ENCODE results near the gene CD248.
"Not testable (repeated sequence)": the region's sequence is repeated elsewhere in the genome, so short reads cannot be mapped to it uniquely, and the experiment has no call there.

CD248 gene, protein sequence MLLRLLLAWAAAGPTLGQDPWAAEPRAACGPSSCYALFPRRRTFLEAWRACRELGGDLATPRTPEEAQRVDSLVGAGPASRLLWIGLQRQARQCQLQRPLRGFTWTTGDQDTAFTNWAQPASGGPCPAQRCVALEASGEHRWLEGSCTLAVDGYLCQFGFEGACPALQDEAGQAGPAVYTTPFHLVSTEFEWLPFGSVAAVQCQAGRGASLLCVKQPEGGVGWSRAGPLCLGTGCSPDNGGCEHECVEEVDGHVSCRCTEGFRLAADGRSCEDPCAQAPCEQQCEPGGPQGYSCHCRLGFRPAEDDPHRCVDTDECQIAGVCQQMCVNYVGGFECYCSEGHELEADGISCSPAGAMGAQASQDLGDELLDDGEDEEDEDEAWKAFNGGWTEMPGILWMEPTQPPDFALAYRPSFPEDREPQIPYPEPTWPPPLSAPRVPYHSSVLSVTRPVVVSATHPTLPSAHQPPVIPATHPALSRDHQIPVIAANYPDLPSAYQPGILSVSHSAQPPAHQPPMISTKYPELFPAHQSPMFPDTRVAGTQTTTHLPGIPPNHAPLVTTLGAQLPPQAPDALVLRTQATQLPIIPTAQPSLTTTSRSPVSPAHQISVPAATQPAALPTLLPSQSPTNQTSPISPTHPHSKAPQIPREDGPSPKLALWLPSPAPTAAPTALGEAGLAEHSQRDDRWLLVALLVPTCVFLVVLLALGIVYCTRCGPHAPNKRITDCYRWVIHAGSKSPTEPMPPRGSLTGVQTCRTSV

DNA sequence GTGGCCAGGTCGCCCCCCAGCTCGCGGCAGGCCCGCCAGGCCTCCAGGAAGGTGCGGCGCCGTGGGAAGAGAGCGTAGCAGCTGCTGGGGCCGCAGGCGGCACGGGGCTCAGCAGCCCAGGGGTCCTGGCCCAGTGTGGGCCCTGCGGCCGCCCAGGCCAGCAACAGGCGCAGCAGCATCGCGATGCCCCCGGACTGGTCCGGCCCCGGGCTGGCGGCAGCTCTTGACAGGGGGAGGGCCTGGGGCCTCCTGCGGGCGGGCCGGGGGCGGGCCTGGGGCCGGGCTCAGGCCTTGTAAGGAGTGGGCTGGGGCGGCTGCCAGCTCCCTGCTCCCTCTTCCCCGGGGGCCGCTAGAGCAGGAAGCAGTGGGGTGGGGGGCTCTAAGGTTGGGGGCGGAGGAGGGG lies at the start of gene CD248:
CD248 (minus strand) TSS at position 196 of the 403 bp plus-strand sequence; CDS start at position 179, 17 bp downstream.
- no peak for DNase-seq (ENCODE audit: low spot score)

DNA sequence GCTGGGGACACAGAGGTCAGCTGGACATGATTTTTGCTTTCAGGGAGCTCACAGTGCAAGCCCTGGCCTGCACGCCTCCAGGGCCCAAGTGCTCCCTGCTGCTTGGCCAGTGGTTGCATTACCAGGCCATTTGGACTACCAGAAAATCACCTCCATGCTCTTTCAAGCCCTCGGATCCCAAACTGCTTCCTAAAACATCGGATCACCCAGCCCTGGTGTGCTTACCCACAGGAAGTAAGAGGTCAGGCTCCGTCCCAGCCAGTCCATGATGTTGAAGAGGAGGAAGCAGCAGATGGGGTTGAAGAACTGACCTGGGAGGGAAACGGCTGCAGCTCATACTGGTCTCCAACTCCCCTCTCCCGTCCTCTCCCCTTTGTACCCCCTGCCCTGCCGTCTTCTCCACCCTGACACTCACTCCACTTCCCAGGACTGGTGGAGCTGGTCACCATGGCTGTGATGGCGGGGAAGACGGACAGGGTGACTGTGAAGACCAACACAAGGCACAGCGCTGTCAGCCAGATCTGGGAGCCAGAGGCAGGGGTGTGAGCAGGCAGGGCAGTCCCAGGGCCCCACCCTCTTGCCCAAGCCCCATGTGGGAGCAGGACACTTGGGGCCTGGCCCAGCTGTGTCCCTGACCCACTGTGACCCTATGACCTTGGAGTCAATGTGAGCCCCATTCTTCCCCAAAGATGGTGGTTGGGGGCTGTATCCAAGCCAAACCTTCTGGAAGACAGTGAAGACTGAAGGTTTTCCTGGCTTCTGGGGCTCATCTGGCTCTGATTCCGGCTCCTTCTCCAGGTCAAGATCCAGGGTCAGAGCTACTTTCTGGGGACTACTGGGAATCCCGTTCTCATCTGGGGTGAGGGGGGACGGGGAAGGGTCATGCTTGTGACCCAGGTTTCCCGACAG lies 49.1 kb upstream of the CD248 start:
- DNase-seq (ENCODE audit: low spot score), result no peak

DNA sequence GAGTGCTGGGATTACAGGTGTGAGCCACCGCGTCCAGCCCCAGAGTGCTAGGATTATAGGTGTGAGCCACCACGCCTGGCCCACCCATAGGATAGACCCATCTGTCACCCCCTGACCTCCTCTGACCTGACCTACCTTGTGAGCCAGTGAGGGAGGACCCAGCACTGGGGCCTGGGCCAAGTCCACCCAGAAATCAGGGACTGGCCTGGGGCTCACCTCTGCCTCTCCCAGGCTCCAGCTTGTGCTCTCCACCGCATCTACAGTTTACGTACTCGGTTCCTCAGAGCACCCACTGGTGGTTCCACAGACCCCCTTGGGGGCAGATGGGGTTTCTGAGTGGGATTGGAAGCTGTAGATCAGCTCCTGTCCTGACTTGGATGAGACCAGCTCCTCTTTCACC lies 48.3 kb upstream of the CD248 start:
- no peak for DNase-seq (ENCODE audit: low spot score)

DNA sequence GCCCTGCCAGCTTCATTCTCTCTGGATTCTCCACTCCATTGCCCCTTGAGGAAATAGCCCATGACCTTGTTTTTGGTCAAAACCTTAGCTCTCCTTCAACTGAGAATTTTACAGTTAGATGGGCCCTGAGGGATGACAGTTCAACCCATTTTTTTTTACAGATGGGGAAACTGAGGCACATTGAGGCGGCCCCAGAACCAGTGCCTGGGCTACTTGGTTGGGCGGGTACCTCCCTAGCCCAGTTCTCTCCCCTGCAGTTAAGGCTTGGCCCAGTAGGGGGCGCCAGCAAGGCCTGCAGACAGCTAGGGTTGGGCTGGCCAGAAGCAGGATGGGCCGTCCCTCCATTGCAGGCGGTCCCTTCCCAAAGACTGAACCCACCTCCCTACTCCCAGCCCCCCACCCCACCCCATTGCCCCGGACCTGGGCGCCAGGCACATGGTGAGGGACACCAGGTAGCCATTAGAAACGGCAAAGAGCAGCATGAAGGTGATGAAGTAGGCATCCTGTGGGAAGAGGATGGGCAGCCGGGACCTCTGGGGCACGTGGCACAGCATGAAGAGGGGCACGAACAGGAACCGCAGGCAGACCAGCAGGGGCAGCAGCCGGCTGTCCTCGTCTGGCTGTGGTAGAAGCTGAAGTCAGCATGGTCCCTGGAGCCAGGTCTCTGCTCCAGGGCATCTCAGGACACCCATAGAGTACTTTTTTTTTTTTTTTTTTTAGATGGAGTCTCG lies 47.1 kb upstream of the CD248 start:
- DNase-seq (ENCODE audit: low spot score), result peak; percentile 88

DNA sequence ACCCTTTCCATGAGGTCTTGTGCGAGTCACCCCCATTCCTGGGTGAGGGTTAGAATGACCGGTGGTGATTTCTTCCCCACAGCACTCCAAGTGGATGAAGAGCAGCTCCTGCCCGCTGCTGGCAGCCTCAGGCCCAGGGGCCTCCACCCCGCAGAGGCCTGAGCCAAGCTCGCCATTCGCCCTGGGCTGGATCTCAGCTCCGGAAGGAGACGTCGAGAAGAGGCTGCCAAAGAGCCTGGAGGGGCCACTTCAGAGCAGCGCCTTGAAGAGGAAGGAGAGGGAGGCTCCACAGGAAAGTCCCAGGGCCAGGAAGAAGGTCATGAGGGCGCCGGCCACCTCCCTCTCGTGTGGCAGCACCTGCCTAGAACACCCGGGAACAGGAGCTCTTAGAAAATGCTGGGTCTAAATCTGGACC lies 46.4 kb upstream of the CD248 start:
- DNase-seq (ENCODE audit: low spot score), result no peak

DNA sequence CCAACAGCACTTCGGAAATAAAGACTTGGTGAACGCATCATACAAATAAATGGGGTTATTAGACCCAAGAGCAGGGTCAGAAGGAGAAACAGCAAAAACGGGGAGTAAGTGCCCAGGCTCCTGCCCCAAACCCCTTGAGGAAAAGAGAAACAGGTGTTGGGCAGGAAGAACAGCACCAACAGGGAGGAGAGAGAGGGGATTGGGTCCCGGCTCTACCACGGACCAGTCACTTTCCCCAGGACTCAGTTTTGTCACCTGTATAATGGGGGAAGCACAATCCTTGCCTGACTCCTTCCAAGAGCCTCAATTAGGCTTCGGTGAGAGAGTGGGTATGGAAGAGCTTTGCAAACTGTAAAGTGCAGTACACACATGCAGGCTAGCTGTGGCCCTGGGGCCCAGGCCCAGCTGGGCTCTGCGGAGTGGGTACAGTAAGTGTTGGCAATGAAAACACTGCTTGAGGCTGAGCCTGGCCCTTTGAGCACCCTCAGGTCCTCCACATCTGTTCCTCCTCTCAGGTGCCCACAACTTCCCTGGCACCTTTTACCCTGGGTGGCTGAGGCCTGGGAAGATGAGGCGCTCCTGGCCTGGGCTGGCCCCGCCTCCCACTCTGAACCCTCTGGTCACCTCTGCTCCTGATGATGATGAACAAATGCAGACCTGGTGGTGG lies 45.8 kb upstream of the CD248 start:
- no peak for DNase-seq (ENCODE audit: low spot score)

DNA sequence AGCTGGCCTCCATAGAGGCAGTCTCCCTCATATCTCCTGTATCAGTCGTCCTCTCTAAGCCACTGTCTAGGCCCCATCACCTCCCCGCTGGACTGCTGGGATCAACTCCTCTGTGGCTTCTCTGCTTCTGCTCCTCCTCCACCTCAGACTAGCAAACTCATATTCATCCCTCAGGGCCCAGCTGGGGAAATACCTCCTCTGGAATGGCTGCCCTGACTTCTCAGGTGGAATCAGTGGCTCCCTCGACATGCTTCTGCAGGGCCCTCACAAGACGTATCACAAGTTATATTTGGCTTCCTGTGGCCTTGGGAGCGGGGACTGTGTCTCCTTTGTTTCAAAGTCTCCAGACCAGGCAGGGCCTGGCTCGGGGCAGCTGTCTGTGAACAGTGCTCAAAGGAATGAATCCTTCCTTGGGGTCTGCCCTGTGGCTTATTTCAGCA lies 44.7 kb upstream of the CD248 start:
- no peak for DNase-seq (ENCODE audit: low spot score)

DNA sequence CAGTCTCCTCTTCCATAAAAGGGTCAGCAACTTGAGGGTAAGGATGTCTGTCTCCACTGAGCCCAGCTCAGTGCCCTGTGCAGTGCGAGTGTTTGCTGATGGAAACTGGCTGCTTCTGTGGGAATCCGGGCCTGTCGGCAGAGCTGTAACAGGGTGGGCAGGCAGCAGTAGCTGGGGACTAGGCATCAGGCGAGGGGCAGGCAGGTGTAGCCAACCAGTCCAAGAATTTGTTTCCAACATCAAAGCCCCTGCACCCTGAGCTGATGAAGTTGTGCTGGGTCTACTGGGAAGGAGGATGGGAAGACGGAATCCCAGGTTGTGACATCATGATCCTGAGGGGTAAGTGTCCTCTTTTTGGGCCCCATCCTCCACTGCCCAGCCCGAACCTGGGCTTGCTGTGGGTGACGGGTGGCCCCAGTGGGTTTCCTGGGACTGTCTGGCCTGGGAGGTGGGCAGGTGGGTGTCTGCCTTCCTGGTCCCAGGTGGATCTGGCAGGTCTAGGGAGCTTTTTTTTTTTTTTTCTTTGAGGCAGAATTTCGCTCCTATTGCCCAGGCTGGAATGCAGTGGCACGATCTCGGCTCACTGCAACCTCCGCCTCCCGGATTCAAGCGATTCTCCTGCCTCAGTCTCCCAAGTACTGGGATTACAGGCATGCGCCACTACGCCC lies 43.7 kb upstream of the CD248 start:
- DNase-seq (ENCODE audit: low spot score), result no peak

DNA sequence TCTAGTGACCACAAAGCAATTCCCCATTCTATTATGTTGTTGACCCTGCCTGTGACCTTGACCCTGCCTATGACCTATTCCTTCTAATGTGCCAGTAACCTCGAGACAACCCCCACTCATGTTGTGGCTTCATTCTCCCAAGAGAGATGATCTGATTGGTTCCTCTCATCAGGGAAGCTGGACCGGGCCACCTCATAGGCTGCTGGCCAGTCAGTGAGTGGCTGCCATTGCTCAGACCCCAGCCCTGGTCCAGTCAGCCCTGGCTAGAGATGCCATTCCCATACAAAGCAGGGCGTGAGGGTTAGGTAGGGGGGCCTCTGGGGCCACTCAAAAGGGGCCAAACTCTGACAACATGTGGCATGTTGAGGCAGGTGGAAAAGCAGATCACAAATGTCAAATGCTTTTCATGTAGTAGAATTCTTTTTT lies 42.8 kb upstream of the CD248 start:
- no peak for DNase-seq (ENCODE audit: low spot score)

DNA sequence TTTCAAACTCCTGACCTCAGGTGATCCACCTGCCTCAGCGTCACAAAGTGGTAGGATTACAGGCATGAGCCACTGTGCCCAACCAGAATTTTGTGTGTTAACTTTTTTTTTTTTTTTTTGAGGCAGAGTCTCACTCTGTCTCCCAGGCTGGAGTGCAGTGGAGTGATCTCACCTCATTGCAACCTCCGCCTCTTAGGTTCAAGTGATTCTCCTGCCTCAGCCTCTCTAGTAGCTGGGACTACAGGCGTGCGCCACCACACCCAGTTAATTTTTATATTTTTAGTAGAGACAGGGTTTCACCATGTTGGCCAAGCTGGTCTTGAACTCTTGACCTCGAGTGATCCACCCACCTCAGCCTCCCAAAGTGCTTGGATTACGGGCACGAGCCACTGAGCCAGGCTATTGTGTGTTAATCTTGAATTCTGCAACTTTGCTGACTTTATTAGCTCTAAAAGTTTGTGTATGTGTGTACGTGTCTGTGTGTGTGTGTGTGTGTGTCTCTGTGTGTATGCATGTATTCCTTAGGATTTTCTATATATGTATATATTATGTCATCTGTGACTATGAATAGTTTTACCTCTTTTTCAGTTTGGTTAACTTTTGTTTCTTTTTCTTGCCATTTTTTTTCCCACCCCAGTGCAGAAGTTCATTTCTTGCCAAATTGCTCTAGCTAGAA lies 33.9 kb upstream of the CD248 start:
- DNase-seq (ENCODE audit: low spot score), result not testable (repeated sequence)

DNA sequence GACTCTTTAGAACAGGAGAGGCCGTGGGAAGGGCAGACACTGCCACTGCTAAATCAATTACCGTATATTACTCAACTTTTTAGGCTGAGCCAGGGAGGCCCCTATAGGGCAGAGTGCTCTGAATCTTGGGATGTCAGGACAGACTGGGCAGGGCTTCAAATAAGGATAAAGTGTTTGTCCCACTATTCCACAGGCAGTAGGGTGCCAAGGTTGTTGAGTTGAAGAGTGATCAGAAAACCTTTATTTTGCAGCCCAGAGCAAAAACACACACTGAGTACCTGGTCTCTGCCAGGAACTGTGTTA lies 32.2 kb upstream of the CD248 start:
- DNase-seq (ENCODE audit: low spot score), result peak; percentile 37

DNA sequence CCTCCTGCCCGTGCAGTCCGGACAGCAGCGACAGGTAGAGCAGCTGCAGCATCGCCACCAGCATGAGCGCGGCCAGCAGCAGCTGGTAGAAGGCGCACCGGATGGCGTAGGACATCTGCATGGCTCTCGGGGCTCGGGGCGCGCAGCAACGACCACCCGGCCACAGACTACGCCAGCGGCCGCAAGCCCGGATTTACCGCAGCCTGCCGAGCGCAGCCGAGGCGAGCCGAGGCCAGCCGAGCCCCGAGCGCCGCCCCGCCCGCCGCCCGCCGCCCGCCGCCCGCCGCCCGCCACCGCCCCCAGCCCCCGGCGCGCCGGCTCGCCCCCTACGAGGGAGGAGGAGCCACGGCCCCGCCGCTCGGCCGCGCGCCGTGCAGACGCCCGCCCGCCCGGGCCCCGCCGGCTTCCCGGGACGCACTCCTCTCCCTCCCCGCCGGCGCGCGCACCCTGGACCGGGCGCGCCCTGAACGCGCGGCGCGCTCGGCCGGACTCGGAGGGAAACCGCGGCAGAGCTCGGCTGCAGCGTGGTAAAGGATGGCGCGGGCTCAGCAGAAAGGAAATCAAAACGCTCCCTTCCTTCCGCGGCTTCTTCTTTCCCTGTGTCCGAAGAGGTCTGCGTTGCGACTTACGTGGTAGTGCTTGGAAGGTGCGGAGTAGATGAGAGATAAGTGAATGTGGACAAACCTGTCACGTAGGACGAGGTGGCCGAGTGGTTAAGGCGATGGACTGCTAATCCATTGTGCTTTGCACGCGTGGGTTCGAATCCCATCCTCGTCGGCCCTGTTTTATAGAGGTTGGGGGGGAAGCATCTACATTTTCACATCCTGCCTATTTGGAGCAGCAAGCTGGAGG lies 30.8 kb upstream of the CD248 start, which contains the start of gene B4GAT1:
B4GAT1 (minus strand) TSS at position 205 of the 852 bp plus-strand sequence; CDS start at position 121, 84 bp downstream.
- peak; percentile 89 for DNase-seq (ENCODE audit: low spot score)

DNA sequence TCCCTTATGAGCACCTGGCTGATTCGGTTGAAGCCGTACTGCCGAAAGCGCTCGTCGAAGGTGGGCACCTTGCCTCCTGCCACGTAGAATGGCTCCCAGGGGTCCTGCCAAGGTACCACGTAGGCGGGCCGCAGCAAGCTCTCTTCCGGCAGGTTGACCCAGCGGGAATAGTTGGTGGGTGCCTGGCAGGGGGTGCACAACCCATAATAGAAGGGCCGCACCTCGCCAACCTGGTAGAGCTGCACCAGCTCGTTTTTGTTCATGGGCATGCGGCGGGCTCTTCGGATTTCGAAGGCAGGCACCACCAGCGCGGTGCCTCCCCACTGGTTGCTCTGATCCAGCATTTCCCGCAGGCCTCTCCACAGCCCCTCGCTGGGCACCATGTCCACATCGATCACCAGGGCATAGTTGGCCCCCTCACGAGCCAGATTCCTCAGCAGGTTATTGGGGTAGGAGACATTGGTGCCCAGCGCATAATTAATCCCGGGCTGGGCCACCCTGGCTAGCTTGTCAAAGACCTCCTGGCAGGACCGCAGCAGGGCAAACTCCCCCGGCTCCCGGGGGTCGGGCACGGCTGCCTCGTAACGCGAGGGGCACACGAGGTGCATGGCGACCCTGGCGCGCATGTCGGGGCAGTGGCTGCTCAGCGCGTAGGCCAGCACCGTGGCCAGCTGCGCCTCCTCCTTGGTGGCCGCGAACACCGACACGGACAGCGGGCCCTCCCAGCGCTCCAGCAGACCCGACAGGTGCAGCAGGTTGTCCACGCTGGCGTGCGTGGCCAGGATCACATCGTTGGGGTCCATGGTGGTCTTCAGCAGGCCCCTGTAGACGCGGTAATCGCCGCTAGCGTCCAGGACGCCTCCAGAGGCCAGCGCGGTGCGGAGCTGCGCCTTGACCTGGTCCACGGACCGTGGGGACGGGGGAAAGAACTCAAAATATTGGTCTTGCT lies 29.9 kb upstream of the CD248 start:
- DNase-seq (ENCODE audit: low spot score), result peak; percentile 62

DNA sequence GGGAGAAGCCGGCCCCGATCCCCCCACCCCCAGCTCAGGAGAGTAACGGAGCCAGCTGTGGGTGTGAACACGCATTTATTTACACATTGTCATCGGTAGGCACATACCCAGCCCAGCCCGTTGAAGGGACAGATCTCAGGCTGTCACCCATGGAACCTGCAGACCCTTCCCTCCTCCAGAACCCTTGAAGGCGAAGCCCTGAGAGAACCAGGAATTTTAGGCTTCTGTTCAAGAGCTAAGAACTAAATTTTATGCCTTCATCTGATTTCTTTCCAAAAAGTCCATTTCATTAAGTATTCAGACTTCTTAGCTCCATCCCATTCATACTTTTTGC lies 28.4 kb upstream of the CD248 start:
- DNase-seq (ENCODE audit: low spot score), result no peak

DNA sequence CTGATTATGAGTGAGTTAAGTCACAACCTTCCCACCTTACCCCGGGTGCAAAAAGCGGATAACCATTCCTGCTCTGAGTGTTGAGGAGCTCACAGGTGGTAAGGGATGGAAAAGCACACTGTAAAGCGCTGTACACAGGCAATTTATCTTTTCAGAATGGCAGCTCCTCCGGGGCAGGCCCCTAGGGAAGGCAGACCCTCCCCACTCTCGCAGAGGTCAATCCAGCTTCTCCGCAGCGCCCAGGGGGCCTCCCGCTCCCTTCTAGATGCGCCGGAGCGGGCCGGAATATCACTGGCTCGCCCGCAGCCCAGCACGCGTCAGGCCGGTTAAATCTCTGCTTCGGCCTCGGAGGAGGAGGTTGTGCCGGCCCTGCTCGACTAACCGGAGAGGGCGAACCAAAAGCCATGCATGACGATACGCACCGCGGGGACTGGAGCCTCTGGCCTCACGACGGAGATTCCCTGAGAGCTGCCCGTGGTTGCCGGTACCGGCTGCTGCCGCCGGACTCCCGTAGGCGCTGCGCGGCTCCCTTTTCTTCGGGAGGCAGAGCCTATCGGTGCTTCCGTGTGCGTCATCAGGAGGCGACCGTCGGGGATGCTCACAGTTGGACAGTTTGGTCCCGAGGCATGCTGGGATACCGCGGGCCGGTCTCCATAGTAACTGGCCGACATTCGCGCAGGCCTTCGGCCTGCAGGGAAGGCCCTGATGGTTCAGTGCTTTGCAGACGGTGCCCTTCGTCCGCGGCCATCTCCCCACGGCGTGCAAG lies 27.9 kb upstream of the CD248 start, which contains the start of gene BRMS1:
BRMS1 (minus strand) TSS at position 555 of the 766 bp plus-strand sequence. CDS start 2,870 bp downstream, outside the sequence.
- DNase-seq (ENCODE audit: low spot score), result peak; percentile 99

DNA sequence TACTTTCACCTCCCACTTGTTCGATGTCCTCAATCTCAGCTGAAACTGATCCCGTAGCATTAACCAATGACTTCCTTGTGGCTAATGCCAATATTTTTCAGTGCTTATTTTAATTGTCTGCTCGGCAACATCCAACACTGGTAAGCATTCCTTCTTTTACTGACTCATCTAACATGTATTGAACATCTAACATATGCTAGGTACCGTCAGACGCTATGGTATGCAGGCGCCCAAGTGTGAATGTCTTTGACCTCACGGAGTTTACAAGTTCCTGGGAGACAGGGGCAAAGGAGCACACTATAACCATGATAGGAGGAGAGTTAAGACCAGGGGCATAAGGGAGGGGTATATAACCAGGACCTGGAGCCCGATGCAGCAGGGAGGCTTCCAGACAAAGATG lies 26.3 kb upstream of the CD248 start:
- no peak for DNase-seq (ENCODE audit: low spot score)

All from ecto neural progenitor cell (in vitro differentiated cells).